Trophoblast cell (in vitro differentiated cells and primary cell): Measurements from ENCODE around the gene NAV3.

Experiments used
- DNase-seq, 2 donors: peaks; one replicate each; pipeline ENCODE4 v3.0.0-alpha.2; 2016
- H2AFZ ChIP-seq: 2 replicates; pipeline ENCODE4 v1.6.1; 2013; ENCODE audit warnings: low read length, moderate library complexity, mild to moderate bottlenecking; ENCODE audit not compliant: insufficient read depth, poor library complexity
- H2AK5ac ChIP-seq: 2 replicates; pipeline ENCODE4 v1.6.1; 2013; ENCODE audit warnings: mild to moderate bottlenecking, low read length
- H2BK120ac ChIP-seq: 2 replicates; pipeline ENCODE4 v1.6.1; 2013; ENCODE audit warnings: low read length, mild to moderate bottlenecking, moderate library complexity; ENCODE audit not compliant: insufficient read depth, poor library complexity
- H2BK12ac ChIP-seq: 2 replicates; pipeline ENCODE4 v1.6.1; 2013; ENCODE audit warnings: mild to moderate bottlenecking, low read length, moderate library complexity
- H2BK5ac ChIP-seq: 2 replicates; pipeline ENCODE4 v1.6.1; 2013; ENCODE audit warnings: low read length, low read depth, moderate library complexity, mild to moderate bottlenecking; ENCODE audit not compliant: poor library complexity
- H3K14ac ChIP-seq: 2 replicates; pipeline ENCODE4 v1.6.1; 2013; ENCODE audit warnings: mild to moderate bottlenecking, low read length
- H3K18ac ChIP-seq: 2 replicates; pipeline ENCODE4 v1.6.1; 2013; ENCODE audit warnings: mild to moderate bottlenecking, low read length
- H3K23ac ChIP-seq: 2 replicates; pipeline ENCODE4 v1.6.1; 2013; ENCODE audit warnings: low read length
- H3K27ac ChIP-seq: 2 replicates; pipeline ENCODE4 v1.5.1; 2013; ENCODE audit warnings: low read depth, mild to moderate bottlenecking, inconsistent platforms, low read length, moderate library complexity
- H3K27me3 ChIP-seq: 2 replicates; pipeline ENCODE4 v1.6.1; 2013; ENCODE audit warnings: inconsistent platforms, mild to moderate bottlenecking, low read length, moderate library complexity; ENCODE audit not compliant: insufficient read depth
- H3K36me3 ChIP-seq, 2 experiments: 1 replicate in 1 of 2; 2 replicates in 1 of 2; pipeline ENCODE4 v1.6.1; 2013; ENCODE audit warnings: low read length in 2 of 2, mild to moderate bottlenecking in 2 of 2, moderate library complexity in 1 of 2; ENCODE audit not compliant: insufficient read depth in 2 of 2, control insufficient read depth in 1 of 2
- H3K4ac ChIP-seq: 2 replicates; pipeline ENCODE4 v1.6.1; 2013; ENCODE audit warnings: low read depth, mild to moderate bottlenecking, low read length, moderate library complexity
- H3K4me1 ChIP-seq, 2 experiments: 1 replicate in 1 of 2; 2 replicates in 1 of 2; pipeline ENCODE4 v1.6.1; 2013; ENCODE audit warnings: low read length in 2 of 2, mild to moderate bottlenecking in 2 of 2, moderate library complexity in 1 of 2; ENCODE audit not compliant: insufficient read depth in 2 of 2, control insufficient read depth in 1 of 2
- H3K4me2 ChIP-seq: 2 replicates; pipeline ENCODE4 v1.6.1; 2013; ENCODE audit warnings: inconsistent platforms, mild to moderate bottlenecking, low read length, moderate library complexity
- H3K4me3 ChIP-seq: 2 replicates; pipeline ENCODE4 v1.5.1; 2013; ENCODE audit warnings: mild to moderate bottlenecking, low read depth, low read length, inconsistent platforms
- H3K79me1 ChIP-seq: one replicate; pipeline ENCODE4 v1.6.1; 2013; ENCODE audit warnings: low read length
- H3K79me2 ChIP-seq: 2 replicates; pipeline ENCODE4 v1.6.1; 2013; ENCODE audit warnings: low read length, mild to moderate bottlenecking; ENCODE audit not compliant: control insufficient read depth, insufficient read depth, poor library complexity
- H3K9ac ChIP-seq: 2 replicates; pipeline ENCODE4 v1.6.1; 2013; ENCODE audit warnings: mild to moderate bottlenecking, low read length
- H3K9me3 ChIP-seq: 2 replicates; pipeline ENCODE4 v1.6.1; 2013; ENCODE audit warnings: low read depth, mild to moderate bottlenecking, control low read depth, inconsistent platforms, low read length; ENCODE audit not compliant: insufficient read depth
- H4K12ac ChIP-seq: 2 replicates; pipeline ENCODE4 v1.6.1; 2013; ENCODE audit warnings: low read depth, mild to moderate bottlenecking, low read length, moderate library complexity
- H4K8ac ChIP-seq: 2 replicates; pipeline ENCODE4 v1.6.1; 2013; ENCODE audit warnings: low read depth, mild to moderate bottlenecking, low read length, moderate library complexity
- H4K91ac ChIP-seq: one replicate; pipeline ENCODE4 v1.6.1; 2013; ENCODE audit warnings: low read depth, mild to moderate bottlenecking, low read length, moderate library complexity
- WGBS: extraction: QIAGEN DNeasy Blood & Tissue Kit; methylation state at CpG from one replicate; pipeline ENCODE4 v1.1.7; 2013; ENCODE audit warnings: missing lambda C conversion rate; ENCODE audit not compliant: insufficient read length, insufficient coverage; ENCODE audit errors: extremely low coverage; 5-methylcytosine and 5-hydroxymethylcytosine counted together

Gene NAV3

GRCh38 chr12:78034025-78034424 lies 203.3 kb downstream of the NAV3 start:
- Histone ChIP-seq H3K27ac (no peak overlapping the region), H3K79me1 (no peaks in the 10 kb centered on the region), H4K8ac (no peak overlapping the region), H3K36me3 (no peaks in the 10 kb centered on the region), H2BK12ac (no peak overlapping the region), H3K23ac (no peak overlapping the region), H4K12ac (no peak overlapping the region), H3K18ac (no peak overlapping the region), H3K27me3 (no peaks in the 10 kb centered on the region), H3K14ac (no peak overlapping the region), H2BK5ac (no peak overlapping the region), H3K4me1 (no peaks in the 10 kb centered on the region), H3K4me2 (no peak overlapping the region), H3K4ac (no peak overlapping the region), H2AFZ (no peak overlapping the region), H2BK120ac (no peak overlapping the region), H3K79me2 (no peaks in the 10 kb centered on the region), H4K91ac (no peak overlapping the region), H2AK5ac (no peak overlapping the region), H3K9ac (no peak overlapping the region), H3K9me3 (no peaks in the 10 kb centered on the region), H3K4me3 (no peak overlapping the region)
- WGBS: no CpG with 5 or more reads among the region's 4 CpGs
- peak; percentile 40 to 70 for DNase-seq

DNA sequence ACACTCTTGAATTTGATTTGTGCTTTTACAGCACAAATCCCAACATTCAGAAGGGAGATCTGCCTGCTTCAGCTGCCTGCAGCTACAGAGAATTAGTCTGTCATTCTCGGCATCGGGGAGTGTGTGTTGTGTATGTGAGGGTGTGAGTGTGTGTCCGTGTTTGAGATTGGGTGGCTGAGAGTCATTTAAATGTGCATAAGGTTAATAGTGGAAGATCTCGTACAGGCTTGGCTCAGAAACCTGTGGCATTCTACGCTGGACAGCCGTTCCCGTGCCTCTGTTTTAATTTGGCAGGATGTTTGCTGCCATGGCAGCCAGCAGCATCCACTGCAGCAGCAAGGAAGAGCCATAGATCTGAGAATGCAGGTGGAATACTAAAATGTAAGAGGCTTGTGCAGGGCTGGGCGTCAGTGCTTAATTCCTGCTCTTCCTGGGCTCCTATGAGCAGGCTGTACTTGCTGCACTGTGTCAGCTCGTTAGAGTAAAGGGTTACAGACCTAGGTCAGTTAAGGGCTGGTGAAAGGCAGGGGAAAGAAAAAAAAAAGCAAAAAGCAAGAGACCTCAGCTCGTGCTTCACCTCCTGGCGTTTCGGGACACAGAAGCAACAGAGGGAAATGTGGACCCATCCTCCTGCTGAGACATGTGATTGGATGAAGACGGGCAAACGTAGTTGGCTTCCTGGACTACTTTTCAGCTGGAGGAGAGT lies 205.4 kb downstream of the NAV3 start:
- Histone ChIP-seq H2BK5ac (no peak overlapping the region), H3K27me3 (no peaks in the 10 kb centered on the region), H3K9ac (no peak overlapping the region), H3K79me2 (no peaks in the 10 kb centered on the region), H3K4me2 (no peak overlapping the region), H3K23ac (no peak overlapping the region), H2AFZ (no peak overlapping the region), H3K4me1 (no peaks in the 10 kb centered on the region), H3K79me1 (no peaks in the 10 kb centered on the region), H3K9me3 (no peaks in the 10 kb centered on the region), H3K4ac (no peak overlapping the region), H3K14ac (no peak overlapping the region), H3K4me3 (no peak overlapping the region), H4K91ac (no peak overlapping the region), H3K18ac (no peak overlapping the region), H3K27ac (no peak overlapping the region), H3K36me3 (no peaks in the 10 kb centered on the region), H2BK120ac (no peak overlapping the region), H4K8ac (no peak overlapping the region), H2AK5ac (no peak overlapping the region), H2BK12ac (no peak overlapping the region), H4K12ac (no peak overlapping the region)
- DNase-seq: no peak
- WGBS: no CpG with 5 or more reads among the region's 14 CpGs

DNA sequence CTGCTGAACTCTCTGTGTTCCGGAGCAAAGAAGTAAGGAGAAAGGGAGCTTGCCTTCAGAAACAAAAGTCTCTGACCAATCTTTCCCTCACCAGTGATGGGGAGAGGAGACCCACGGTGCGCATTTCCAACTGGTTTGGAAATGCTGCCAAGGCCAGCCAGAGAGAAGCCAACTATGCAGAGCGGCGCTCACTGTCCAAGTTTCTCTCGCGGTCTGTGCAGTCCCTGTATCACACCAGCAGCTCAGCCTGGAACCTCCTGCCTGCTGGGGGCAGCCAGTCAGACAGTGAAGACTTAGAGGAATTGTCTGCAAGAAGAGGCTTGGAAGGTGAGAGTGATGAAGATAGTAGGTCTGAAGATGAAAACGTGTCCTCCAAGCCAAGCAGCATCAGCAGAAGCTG lies 206.2 kb downstream of the NAV3 start:
- Histone ChIP-seq H3K4me3 (no peak overlapping the region), H2BK5ac (no peak overlapping the region), H2AFZ (no peak overlapping the region), H4K8ac (no peak overlapping the region), H3K4me2 (no peak overlapping the region), H3K9me3 (no peaks in the 10 kb centered on the region), H3K14ac (no peak overlapping the region), H3K79me2 (no peaks in the 10 kb centered on the region), H2BK120ac (no peak overlapping the region), H3K9ac (no peak overlapping the region), H3K18ac (no peak overlapping the region), H2AK5ac (no peak overlapping the region), H3K27ac (no peak overlapping the region), H4K12ac (no peak overlapping the region), H3K79me1 (no peaks in the 10 kb centered on the region), H3K27me3 (no peaks in the 10 kb centered on the region), H3K4me1 (no peaks in the 10 kb centered on the region), H4K91ac (no peak overlapping the region), H3K23ac (no peak overlapping the region), H3K4ac (no peak overlapping the region), H2BK12ac (no peak overlapping the region), H3K36me3 (no peaks in the 10 kb centered on the region)
- no peak for DNase-seq
- no CpG with 5 or more reads among the region's 8 CpGs for WGBS

DNA sequence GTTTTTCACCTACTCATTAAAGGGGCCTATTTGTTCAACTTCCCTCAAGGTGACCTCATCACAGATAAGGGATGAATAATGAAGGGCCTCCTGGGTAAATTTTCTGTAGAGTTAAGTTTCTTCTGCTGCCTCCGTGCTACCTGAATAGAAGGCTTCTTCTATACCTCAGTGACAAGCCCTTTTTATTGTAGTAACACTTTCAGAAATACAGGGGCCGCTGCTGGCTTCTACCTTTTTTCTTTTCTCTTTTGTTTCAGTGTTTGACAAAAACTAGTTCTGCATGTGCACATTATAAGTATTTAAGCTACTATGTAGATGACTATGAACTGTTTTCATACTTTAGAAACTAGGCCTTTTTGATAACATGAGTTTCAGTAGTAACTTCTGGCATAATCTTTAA lies 207.0 kb downstream of the NAV3 start:
- no peak overlapping the region for H3K4me3 ChIP-seq
- H3K14ac ChIP-seq: no peak overlapping the region
- no peaks in the 10 kb centered on the region for H3K79me1 ChIP-seq
- no peak overlapping the region for H4K8ac ChIP-seq
- H3K4me2 ChIP-seq: no peak overlapping the region
- no peak overlapping the region for H4K12ac ChIP-seq
- H4K91ac ChIP-seq: no peak overlapping the region
- H3K9me3 ChIP-seq: no peaks in the 10 kb centered on the region
- no peak overlapping the region for H3K23ac ChIP-seq
- H2BK5ac ChIP-seq: no peak overlapping the region
- no peaks in the 10 kb centered on the region for H3K36me3 ChIP-seq
- no peak overlapping the region for H3K27ac ChIP-seq
- no peaks in the 10 kb centered on the region for H3K27me3 ChIP-seq
- no peak overlapping the region for H2BK12ac ChIP-seq
- no peak for DNase-seq
- H3K9ac ChIP-seq: no peak overlapping the region
- H2AK5ac ChIP-seq: no peak overlapping the region
- H2AFZ ChIP-seq: no peak overlapping the region
- H3K18ac ChIP-seq: no peak overlapping the region
- H3K4me1 ChIP-seq: no peaks in the 10 kb centered on the region
- H2BK120ac ChIP-seq: no peak overlapping the region
- H3K4ac ChIP-seq: no peak overlapping the region
- H3K79me2 ChIP-seq: no peaks in the 10 kb centered on the region
- no CpG with 5 or more reads among the region's 2 CpGs for WGBS
